GM23338 (cell line): ENCODE data around the gene ACP3. TPM values are rescaled to one million over a fixed set of nuclear protein-coding genes. Genes with fewer than 3 reads are reported as not detected.

Experiments used
- ATAC-seq: fragments of 200-7000 bp; cut with Tn5 transposase; 3 replicates; pipeline ENCODE4 v1.9.1; 2020
- DNase-seq: peaks from one replicate; pipeline ENCODE4 v3.0.0-alpha.2; 2015; ENCODE audit warnings: low spot score
- H2AFZ ChIP-seq: fragments of 200-600 bp; sonication (generic); 2 replicates; pipeline ENCODE4 v1.8.0; 2016; ENCODE audit warnings: antibody characterized with exemption, mild to moderate bottlenecking, moderate library complexity
- H3F3A ChIP-seq: fragments of 200-600 bp; sonication (generic); replicated peaks from 2 replicates; pipeline ENCODE4 v1.8.0; 2017; ENCODE audit warnings: antibody characterized with exemption, mixed run types, low read depth
- H3K27ac ChIP-seq: fragments of 200-600 bp; sonication (generic); 2 replicates; pipeline ENCODE4 v1.6.1; 2016; ENCODE audit warnings: low read depth
- H3K27me3 ChIP-seq: fragments of 200-600 bp; sonication (generic); 2 replicates; pipeline ENCODE4 v1.8.0; 2016; ENCODE audit warnings: mild to moderate bottlenecking, mixed run types, moderate library complexity; ENCODE audit not compliant: insufficient read depth
- H3K36me3 ChIP-seq: fragments of 200-600 bp; sonication (generic); 2 replicates; pipeline ENCODE4 v1.8.0; 2016; ENCODE audit warnings: mild to moderate bottlenecking; ENCODE audit not compliant: insufficient read depth
- H3K4me1 ChIP-seq: fragments of 200-600 bp; sonication (generic); 2 replicates; pipeline ENCODE4 v1.8.0; 2016; ENCODE audit warnings: mild to moderate bottlenecking, moderate library complexity; ENCODE audit not compliant: insufficient read depth
- H3K4me2 ChIP-seq: fragments of 200-600 bp; sonication (generic); 2 replicates; pipeline ENCODE4 v1.7.1; 2017; ENCODE audit warnings: mixed run types
- H3K4me3 ChIP-seq: fragments of 200-600 bp; sonication (generic); 2 replicates; pipeline ENCODE4 v1.6.1; 2016; ENCODE audit warnings: mixed run types
- H3K79me2 ChIP-seq: fragments of 200-600 bp; sonication (generic); replicated peaks from 2 replicates; pipeline ENCODE4 v1.8.0; 2017; ENCODE audit warnings: mild to moderate bottlenecking; ENCODE audit not compliant: insufficient read depth
- H3K9me2 ChIP-seq: fragments of 200-600 bp; sonication (generic); 2 replicates; pipeline ENCODE4 v1.8.0; 2017; ENCODE audit not compliant: insufficient read depth
- H4K20me1 ChIP-seq: fragments of 200-600 bp; sonication (generic); replicated peaks from 2 replicates; pipeline ENCODE4 v1.8.0; 2017; ENCODE audit warnings: mild to moderate bottlenecking; ENCODE audit not compliant: insufficient read depth
- H3K27ac Mint-ChIP-seq: 2 replicates; pipeline ENCODE4 v1.8.0; 2020; ENCODE audit warnings: inconsistent platforms, mild to moderate bottlenecking, moderate library complexity, mixed read lengths
- H3K27me3 Mint-ChIP-seq: 3 replicates; pipeline ENCODE4 v1.8.0; 2022; ENCODE audit warnings: low read depth, mild to moderate bottlenecking, moderate library complexity, mixed read lengths, inconsistent platforms; ENCODE audit not compliant: insufficient read depth, poor library complexity
- H3K36me3 Mint-ChIP-seq: 3 replicates; pipeline ENCODE4 v1.8.0; 2021; ENCODE audit warnings: low read depth, mild to moderate bottlenecking, inconsistent platforms, moderate library complexity, mixed read lengths
- H3K4me1 Mint-ChIP-seq: 3 replicates; pipeline ENCODE4 v1.8.0; 2020; ENCODE audit warnings: mild to moderate bottlenecking, inconsistent platforms, mixed read lengths
- H3K4me3 Mint-ChIP-seq: 3 replicates; pipeline ENCODE4 v1.8.0; 2021; ENCODE audit warnings: moderate library complexity, mild to moderate bottlenecking, inconsistent platforms, mixed read lengths
- H3K9me3 Mint-ChIP-seq: 3 replicates; pipeline ENCODE4 v1.8.0; 2020; ENCODE audit warnings: moderate library complexity, mild to moderate bottlenecking, inconsistent platforms, mixed read lengths
- CREB1 ChIP-seq: fragments of 250-450 bp; sonication (Bioruptor Pico); IDR thresholded peaks from 2 replicates; pipeline ENCODE4 v1.5.0; 2020; ENCODE audit warnings: low read depth, mild to moderate bottlenecking, moderate library complexity
- EZH2 ChIP-seq: fragments of 200-600 bp; sonication (generic); IDR thresholded peaks from one replicate; pipeline ENCODE4 v1.8.0; 2017; ENCODE audit warnings: antibody characterized with exemption, mild to moderate bottlenecking, low read depth; ENCODE audit not compliant: unreplicated experiment
- EZH2phosphoT487 ChIP-seq: fragments of 200-600 bp; sonication (generic); IDR thresholded peaks from one replicate; pipeline ENCODE4 v1.8.1; 2018; ENCODE audit warnings: antibody characterized with exemption; ENCODE audit not compliant: unreplicated experiment
- JUNB ChIP-seq: IDR thresholded peaks from one replicate; pipeline ENCODE4 v1.6.1; 2016; ENCODE audit warnings: antibody characterized with exemption; ENCODE audit not compliant: unreplicated experiment
- NANOG ChIP-seq: IDR thresholded peaks from 2 replicates; pipeline ENCODE4 v1.6.1; 2016; ENCODE audit warnings: antibody characterized with exemption, borderline replicate concordance
- POLR2AphosphoS5 ChIP-seq: IDR thresholded peaks from 2 replicates; pipeline ENCODE4 v1.6.1; 2016; ENCODE audit warnings: antibody characterized with exemption, low read depth
- STAT1 ChIP-seq: IDR thresholded peaks from one replicate; pipeline ENCODE4 v1.6.1; 2016; ENCODE audit warnings: antibody characterized with exemption; ENCODE audit not compliant: unreplicated experiment
- ZNF114 ChIP-seq: fragments of 250-450 bp; sonication (Bioruptor Pico); IDR thresholded peaks from 2 replicates; pipeline ENCODE4 v1.5.0; 2020; ENCODE audit warnings: mild to moderate bottlenecking, moderate library complexity
- ZNF331 ChIP-seq: fragments of 250-450 bp; sonication (Bioruptor Pico); IDR thresholded peaks from 2 replicates; pipeline ENCODE4 v1.5.0; 2020; ENCODE audit warnings: low read depth, mild to moderate bottlenecking, moderate library complexity
- polyA plus RNA-seq: library from polyadenylated mRNA; unstranded; fragments of >200 nt; fragmentation: Nextera tagmentation; extraction: Ambion mirVana; gene quantifications from 2 replicates; pipeline ENCODE4 v1.2.1, GENCODE V29; 2016
- total RNA-seq: library from RNA; depleted of rRNA; stranded (reverse); fragments of >200 nt; shearing (Covaris generic); gene quantifications from 2 replicates; pipeline ENCODE4 v1.2.3, GENCODE V29; 2014
- TF ChIP-seq, protein P1 (sequence below): IDR thresholded peaks from 2 replicates; pipeline ENCODE4 v1.6.1; 2016; ENCODE audit warnings: antibody characterized with exemption
- TF ChIP-seq, protein P2 (sequence below), 2 experiments: fragments of 200-600 bp in 1 of 2; sonication (generic) in 1 of 2; conservative IDR thresholded peaks; 2 replicates each; pipeline versions ENCODE4 v1.5.1 to v1.6.1; 2016 to 2017; ENCODE audit warnings: antibody characterized with exemption in 2 of 2, low read depth in 2 of 2, mild to moderate bottlenecking in 2 of 2, moderate library complexity in 1 of 2
- TF ChIP-seq, protein P3 (sequence below): fragments of 250-450 bp; sonication (Bioruptor Pico); IDR thresholded peaks from 2 replicates; pipeline ENCODE4 v1.5.0; 2020; ENCODE audit warnings: mild to moderate bottlenecking, moderate library complexity
- TF ChIP-seq, protein P4 (sequence below): IDR thresholded peaks from one replicate; pipeline ENCODE4 v1.6.1; 2018; ENCODE audit warnings: antibody characterized with exemption; ENCODE audit not compliant: unreplicated experiment

ACP3 gene
- total and polyA plus RNA-seq, 2 experiments from 2014 or later, result 1.1 to 3.5 TPM

DNA sequence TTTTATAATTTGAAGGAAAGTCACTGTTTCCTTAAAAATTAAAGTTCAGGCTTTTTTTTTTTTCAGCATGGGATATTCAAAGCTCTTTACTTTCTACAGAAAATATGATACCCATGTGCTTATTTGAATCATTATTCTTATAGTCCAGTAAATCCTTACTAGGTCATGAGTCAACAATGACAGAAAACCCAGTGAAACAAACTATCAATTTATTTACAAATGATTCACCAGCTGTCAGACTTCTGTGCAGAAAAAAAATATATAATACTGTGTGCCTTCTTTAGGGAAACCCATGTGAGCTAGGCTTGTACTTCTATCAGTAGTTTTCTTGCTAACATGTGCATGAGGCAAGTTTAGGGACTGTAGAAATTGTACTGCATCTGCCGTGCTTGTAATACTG, 1.2 kb downstream of the ACP3 start:
- H3K27ac Mint-ChIP-seq, result no peak overlapping the region
- no peak overlapping the region for H3K4me3 ChIP-seq
- H3F3A ChIP-seq, result no peaks in the 10 kb centered on the region
- no peaks in the 10 kb centered on the region for H3K79me2 ChIP-seq
- TF ChIP-seq POLR2AphosphoS5 (no peak), CREB1 (no peak), ZNF331 (CRISPR knock-in tag) (no peak), JUNB (no peak), ZNF114 (CRISPR knock-in tag) (no peak), EZH2 (no peak), STAT1 (no peak), NANOG (no peak), EZH2phosphoT487 (no peak)
- TF ChIP-seq, protein P1, sequence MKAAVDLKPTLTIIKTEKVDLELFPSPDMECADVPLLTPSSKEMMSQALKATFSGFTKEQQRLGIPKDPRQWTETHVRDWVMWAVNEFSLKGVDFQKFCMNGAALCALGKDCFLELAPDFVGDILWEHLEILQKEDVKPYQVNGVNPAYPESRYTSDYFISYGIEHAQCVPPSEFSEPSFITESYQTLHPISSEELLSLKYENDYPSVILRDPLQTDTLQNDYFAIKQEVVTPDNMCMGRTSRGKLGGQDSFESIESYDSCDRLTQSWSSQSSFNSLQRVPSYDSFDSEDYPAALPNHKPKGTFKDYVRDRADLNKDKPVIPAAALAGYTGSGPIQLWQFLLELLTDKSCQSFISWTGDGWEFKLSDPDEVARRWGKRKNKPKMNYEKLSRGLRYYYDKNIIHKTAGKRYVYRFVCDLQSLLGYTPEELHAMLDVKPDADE, result no peak
- TF ChIP-seq, protein P2, sequence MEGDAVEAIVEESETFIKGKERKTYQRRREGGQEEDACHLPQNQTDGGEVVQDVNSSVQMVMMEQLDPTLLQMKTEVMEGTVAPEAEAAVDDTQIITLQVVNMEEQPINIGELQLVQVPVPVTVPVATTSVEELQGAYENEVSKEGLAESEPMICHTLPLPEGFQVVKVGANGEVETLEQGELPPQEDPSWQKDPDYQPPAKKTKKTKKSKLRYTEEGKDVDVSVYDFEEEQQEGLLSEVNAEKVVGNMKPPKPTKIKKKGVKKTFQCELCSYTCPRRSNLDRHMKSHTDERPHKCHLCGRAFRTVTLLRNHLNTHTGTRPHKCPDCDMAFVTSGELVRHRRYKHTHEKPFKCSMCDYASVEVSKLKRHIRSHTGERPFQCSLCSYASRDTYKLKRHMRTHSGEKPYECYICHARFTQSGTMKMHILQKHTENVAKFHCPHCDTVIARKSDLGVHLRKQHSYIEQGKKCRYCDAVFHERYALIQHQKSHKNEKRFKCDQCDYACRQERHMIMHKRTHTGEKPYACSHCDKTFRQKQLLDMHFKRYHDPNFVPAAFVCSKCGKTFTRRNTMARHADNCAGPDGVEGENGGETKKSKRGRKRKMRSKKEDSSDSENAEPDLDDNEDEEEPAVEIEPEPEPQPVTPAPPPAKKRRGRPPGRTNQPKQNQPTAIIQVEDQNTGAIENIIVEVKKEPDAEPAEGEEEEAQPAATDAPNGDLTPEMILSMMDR (conservative IDR thresholded peaks at IDR 0.05; ENCODE audit: low read depth in 2 of 2), result no peak
- TF ChIP-seq, protein P3, sequence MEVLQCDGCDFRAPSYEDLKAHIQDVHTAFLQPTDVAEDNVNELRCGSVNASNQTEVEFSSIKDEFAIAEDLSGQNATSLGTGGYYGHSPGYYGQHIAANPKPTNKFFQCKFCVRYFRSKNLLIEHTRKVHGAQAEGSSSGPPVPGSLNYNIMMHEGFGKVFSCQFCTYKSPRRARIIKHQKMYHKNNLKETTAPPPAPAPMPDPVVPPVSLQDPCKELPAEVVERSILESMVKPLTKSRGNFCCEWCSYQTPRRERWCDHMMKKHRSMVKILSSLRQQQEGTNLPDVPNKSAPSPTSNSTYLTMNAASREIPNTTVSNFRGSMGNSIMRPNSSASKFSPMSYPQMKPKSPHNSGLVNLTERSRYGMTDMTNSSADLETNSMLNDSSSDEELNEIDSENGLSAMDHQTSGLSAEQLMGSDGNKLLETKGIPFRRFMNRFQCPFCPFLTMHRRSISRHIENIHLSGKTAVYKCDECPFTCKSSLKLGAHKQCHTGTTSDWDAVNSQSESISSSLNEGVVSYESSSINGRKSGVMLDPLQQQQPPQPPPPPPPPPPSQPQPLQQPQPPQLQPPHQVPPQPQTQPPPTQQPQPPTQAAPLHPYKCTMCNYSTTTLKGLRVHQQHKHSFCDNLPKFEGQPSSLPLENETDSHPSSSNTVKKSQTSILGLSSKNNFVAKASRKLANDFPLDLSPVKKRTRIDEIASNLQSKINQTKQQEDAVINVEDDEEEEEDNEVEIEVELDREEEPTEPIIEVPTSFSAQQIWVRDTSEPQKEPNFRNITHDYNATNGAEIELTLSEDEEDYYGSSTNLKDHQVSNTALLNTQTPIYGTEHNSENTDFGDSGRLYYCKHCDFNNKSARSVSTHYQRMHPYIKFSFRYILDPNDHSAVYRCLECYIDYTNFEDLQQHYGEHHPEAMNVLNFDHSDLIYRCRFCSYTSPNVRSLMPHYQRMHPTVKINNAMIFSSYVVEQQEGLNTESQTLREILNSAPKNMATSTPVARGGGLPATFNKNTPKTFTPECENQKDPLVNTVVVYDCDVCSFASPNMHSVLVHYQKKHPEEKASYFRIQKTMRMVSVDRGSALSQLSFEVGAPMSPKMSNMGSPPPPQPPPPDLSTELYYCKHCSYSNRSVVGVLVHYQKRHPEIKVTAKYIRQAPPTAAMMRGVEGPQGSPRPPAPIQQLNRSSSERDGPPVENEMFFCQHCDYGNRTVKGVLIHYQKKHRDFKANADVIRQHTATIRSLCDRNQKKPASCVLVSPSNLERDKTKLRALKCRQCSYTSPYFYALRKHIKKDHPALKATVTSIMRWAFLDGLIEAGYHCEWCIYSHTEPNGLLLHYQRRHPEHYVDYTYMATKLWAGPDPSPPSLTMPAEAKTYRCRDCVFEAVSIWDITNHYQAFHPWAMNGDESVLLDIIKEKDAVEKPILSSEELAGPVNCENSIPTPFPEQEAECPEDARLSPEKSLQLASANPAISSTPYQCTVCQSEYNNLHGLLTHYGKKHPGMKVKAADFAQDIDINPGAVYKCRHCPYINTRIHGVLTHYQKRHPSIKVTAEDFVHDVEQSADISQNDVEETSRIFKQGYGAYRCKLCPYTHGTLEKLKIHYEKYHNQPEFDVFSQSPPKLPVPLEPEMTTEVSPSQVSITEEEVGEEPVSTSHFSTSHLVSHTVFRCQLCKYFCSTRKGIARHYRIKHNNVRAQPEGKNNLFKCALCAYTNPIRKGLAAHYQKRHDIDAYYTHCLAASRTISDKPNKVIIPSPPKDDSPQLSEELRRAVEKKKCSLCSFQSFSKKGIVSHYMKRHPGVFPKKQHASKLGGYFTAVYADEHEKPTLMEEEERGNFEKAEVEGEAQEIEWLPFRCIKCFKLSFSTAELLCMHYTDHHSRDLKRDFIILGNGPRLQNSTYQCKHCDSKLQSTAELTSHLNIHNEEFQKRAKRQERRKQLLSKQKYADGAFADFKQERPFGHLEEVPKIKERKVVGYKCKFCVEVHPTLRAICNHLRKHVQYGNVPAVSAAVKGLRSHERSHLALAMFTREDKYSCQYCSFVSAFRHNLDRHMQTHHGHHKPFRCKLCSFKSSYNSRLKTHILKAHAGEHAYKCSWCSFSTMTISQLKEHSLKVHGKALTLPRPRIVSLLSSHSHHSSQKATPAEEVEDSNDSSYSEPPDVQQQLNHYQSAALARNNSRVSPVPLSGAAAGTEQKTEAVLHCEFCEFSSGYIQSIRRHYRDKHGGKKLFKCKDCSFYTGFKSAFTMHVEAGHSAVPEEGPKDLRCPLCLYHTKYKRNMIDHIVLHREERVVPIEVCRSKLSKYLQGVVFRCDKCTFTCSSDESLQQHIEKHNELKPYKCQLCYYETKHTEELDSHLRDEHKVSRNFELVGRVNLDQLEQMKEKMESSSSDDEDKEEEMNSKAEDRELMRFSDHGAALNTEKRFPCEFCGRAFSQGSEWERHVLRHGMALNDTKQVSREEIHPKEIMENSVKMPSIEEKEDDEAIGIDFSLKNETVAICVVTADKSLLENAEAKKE, result no peak
- TF ChIP-seq, protein P4, sequence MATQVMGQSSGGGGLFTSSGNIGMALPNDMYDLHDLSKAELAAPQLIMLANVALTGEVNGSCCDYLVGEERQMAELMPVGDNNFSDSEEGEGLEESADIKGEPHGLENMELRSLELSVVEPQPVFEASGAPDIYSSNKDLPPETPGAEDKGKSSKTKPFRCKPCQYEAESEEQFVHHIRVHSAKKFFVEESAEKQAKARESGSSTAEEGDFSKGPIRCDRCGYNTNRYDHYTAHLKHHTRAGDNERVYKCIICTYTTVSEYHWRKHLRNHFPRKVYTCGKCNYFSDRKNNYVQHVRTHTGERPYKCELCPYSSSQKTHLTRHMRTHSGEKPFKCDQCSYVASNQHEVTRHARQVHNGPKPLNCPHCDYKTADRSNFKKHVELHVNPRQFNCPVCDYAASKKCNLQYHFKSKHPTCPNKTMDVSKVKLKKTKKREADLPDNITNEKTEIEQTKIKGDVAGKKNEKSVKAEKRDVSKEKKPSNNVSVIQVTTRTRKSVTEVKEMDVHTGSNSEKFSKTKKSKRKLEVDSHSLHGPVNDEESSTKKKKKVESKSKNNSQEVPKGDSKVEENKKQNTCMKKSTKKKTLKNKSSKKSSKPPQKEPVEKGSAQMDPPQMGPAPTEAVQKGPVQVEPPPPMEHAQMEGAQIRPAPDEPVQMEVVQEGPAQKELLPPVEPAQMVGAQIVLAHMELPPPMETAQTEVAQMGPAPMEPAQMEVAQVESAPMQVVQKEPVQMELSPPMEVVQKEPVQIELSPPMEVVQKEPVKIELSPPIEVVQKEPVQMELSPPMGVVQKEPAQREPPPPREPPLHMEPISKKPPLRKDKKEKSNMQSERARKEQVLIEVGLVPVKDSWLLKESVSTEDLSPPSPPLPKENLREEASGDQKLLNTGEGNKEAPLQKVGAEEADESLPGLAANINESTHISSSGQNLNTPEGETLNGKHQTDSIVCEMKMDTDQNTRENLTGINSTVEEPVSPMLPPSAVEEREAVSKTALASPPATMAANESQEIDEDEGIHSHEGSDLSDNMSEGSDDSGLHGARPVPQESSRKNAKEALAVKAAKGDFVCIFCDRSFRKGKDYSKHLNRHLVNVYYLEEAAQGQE, result no peak
- peaks cover 33% of the 10 kb centered on the region for H3K4me1 ChIP-seq
- H3K27ac ChIP-seq, result no peak overlapping the region
- H3K4me1 Mint-ChIP-seq, result peaks cover 29% of the 10 kb centered on the region
- H3K9me2 ChIP-seq, result peaks cover 3% of the 10 kb centered on the region; the same call in 1 of the 2 replicates
- no peaks in the 10 kb centered on the region for H4K20me1 ChIP-seq
- H3K36me3 Mint-ChIP-seq, result no peaks in the 10 kb centered on the region
- peaks cover 6% of the 10 kb centered on the region; the same call in 1 of the 3 replicates for H3K9me3 Mint-ChIP-seq
- H3K4me2 ChIP-seq, result no peak overlapping the region
- H3K27me3 ChIP-seq, result no peaks in the 10 kb centered on the region
- no peak for DNase-seq
- H3K4me3 Mint-ChIP-seq, result peak overlapping the region; percentile 23; the same call in 1 of the 3 replicates
- no peak overlapping the region for H2AFZ ChIP-seq
- H3K27me3 Mint-ChIP-seq, result peaks cover 2% of the 10 kb centered on the region
- no peaks in the 10 kb centered on the region for H3K36me3 ChIP-seq
- no peak for ATAC-seq
